IMR-90 (cell line): Measurements from ENCODE around the gene AHNAK. TPM values are rescaled to one million over a fixed set of nuclear protein-coding genes. Genes with fewer than 3 reads are reported as not detected.
A peak's percentile ranks its signal among the peaks of the same experiment; 100 is the strongest.

Experiments
- ATAC-seq: fragments of 200-7000 bp; cut with Tn5 transposase; 2 replicates; pipeline ENCODE4 v1.9.1; 2020; ENCODE audit warnings: low read depth, mild to moderate bottlenecking, moderate library complexity
- BruUV-seq: library from RNA; stranded (reverse); fragments of 400-500 nt; replicated peaks from 2 replicates; lab custom pipeline; 2021; lab: Mats Ljungman, UMichigan
- CTCF ChIA-PET: fragments of 300-600 bp; formaldehyde crosslinking; extraction: SDS; loops from one replicate; lab custom pipeline; 2021; ENCODE audit warnings: antibody characterized with exemption; lab: Yijun Ruan, JAX
- POLR2A ChIA-PET: fragments of 300-600 bp; sonication (Branson Sonifier 250); formaldehyde crosslinking; loops from one replicate; lab custom pipeline; 2022; ENCODE audit warnings: antibody characterized with exemption; ENCODE audit not compliant: unreplicated experiment; lab: Charles Lee
- DNase-seq: peaks from one replicate; pipeline ENCODE4 v3.0.0; 2013
- H2AFZ ChIP-seq: replicated peaks from 2 replicates; pipeline ENCODE3; 2013; ENCODE audit warnings: low read length, mild to moderate bottlenecking; ENCODE audit not compliant: poor library complexity
- H2AK5ac ChIP-seq: 2 replicates; pipeline ENCODE4 v1.6.1; 2013; ENCODE audit warnings: low read depth, low read length, inconsistent platforms
- H2AK9ac ChIP-seq: replicated peaks from 2 replicates; pipeline ENCODE3; 2013; ENCODE audit warnings: mild to moderate bottlenecking, low read depth, low read length, moderate library complexity; ENCODE audit not compliant: poor library complexity
- H2BK120ac ChIP-seq: 2 replicates; pipeline ENCODE4 v1.6.1; 2013; ENCODE audit warnings: low read depth, low read length, inconsistent platforms
- H2BK15ac ChIP-seq: 3 replicates; pipeline ENCODE4 v1.6.1; 2013; ENCODE audit warnings: low read depth, low read length, inconsistent platforms
- H2BK20ac ChIP-seq: 2 replicates; pipeline ENCODE4 v1.6.1; 2013; ENCODE audit warnings: low read depth, mild to moderate bottlenecking, inconsistent platforms, low read length, moderate library complexity
- H2BK5ac ChIP-seq: 2 replicates; pipeline ENCODE4 v1.6.1; 2013; ENCODE audit warnings: mild to moderate bottlenecking, low read depth, low read length, inconsistent platforms; ENCODE audit not compliant: poor library complexity, severe bottlenecking
- H3K14ac ChIP-seq: replicated peaks from 2 replicates; pipeline ENCODE4 v1.6.1; 2013; ENCODE audit warnings: low read depth, low read length, inconsistent platforms
- H3K18ac ChIP-seq: 2 replicates; pipeline ENCODE4 v1.6.1; 2013; ENCODE audit warnings: low read depth, low read length, control low read depth
- H3K23ac ChIP-seq: 2 replicates; pipeline ENCODE4 v1.6.1; 2013; ENCODE audit warnings: low read depth, low read length, inconsistent platforms
- H3K27ac ChIP-seq: 2 replicates; pipeline ENCODE4 v1.5.1; 2013; ENCODE audit warnings: mild to moderate bottlenecking, control low read depth, low read length; ENCODE audit not compliant: insufficient read depth
- H3K27me3 ChIP-seq: 2 replicates; pipeline ENCODE4 v1.6.1; 2013; ENCODE audit warnings: low read length; ENCODE audit not compliant: control insufficient read depth, insufficient read depth
- H3K36me3 ChIP-seq: 2 replicates; pipeline ENCODE4 v1.6.1; 2013; ENCODE audit warnings: low read length, mixed read lengths; ENCODE audit not compliant: control insufficient read depth, insufficient read depth
- H3K4ac ChIP-seq: 2 replicates; pipeline ENCODE4 v1.6.1; 2013; ENCODE audit warnings: low read depth, low read length, inconsistent platforms
- H3K4me1 ChIP-seq: 2 replicates; pipeline ENCODE4 v1.6.1; 2013; ENCODE audit warnings: low read length, mixed read lengths; ENCODE audit not compliant: control insufficient read depth, insufficient read depth
- H3K4me2 ChIP-seq: 2 replicates; pipeline ENCODE4 v1.6.1; 2013; ENCODE audit warnings: low read depth, mild to moderate bottlenecking, control low read depth, low read length, moderate library complexity
- H3K4me3 ChIP-seq: 2 replicates; pipeline ENCODE4 v1.5.1; 2013; ENCODE audit warnings: low read depth, mild to moderate bottlenecking, control low read depth, low read length, moderate library complexity; ENCODE audit not compliant: insufficient read depth
- H3K56ac ChIP-seq: 2 replicates; pipeline ENCODE4 v1.6.1; 2013; ENCODE audit warnings: low read length, inconsistent platforms; ENCODE audit not compliant: insufficient read depth; ENCODE audit errors: extremely low read depth
- H3K79me1 ChIP-seq, 2 experiments: 2 replicates each; pipeline ENCODE4 v1.6.1; 2013; ENCODE audit warnings: low read length in 2 of 2, inconsistent platforms in 1 of 2, low read depth in 1 of 2
- H3K9ac ChIP-seq: 2 replicates; pipeline ENCODE4 v1.6.1; 2013; ENCODE audit warnings: low read depth, low read length, control low read depth
- H3K9me1 ChIP-seq: 2 replicates; pipeline ENCODE4 v1.6.1; 2013; ENCODE audit warnings: low read length, inconsistent platforms; ENCODE audit not compliant: insufficient read depth
- H3K9me3 ChIP-seq: 2 replicates; pipeline ENCODE4 v1.6.1; 2013; ENCODE audit warnings: low read length; ENCODE audit not compliant: control insufficient read depth, insufficient read depth
- H4K20me1 ChIP-seq: 2 replicates; pipeline ENCODE4 v1.6.1; 2013; ENCODE audit warnings: low read length, inconsistent platforms; ENCODE audit not compliant: insufficient read depth
- H4K5ac ChIP-seq: 2 replicates; pipeline ENCODE4 v1.6.1; 2013; ENCODE audit warnings: mild to moderate bottlenecking, low read depth, low read length, control low read depth
- H4K8ac ChIP-seq, 2 experiments: 2 replicates each; pipeline ENCODE4 v1.6.1; 2013; ENCODE audit warnings: low read depth in 2 of 2, low read length in 2 of 2, control low read depth in 1 of 2, inconsistent platforms in 1 of 2
- H4K91ac ChIP-seq: 2 replicates; pipeline ENCODE4 v1.6.1; 2013; ENCODE audit warnings: low read depth, low read length, inconsistent platforms; ENCODE audit not compliant: insufficient read depth
- BHLHE40 ChIP-seq: fragments of 150-350 bp; IDR thresholded peaks from 2 replicates; pipeline ENCODE4 v1.6.1; 2016; ENCODE audit warnings: mild to moderate bottlenecking, low read depth, low read length
- CEBPB ChIP-seq: IDR thresholded peaks from 2 replicates; pipeline ENCODE4 v1.6.1; 2012; ENCODE audit warnings: low read depth, low read length, improper control_type of control experiment
- CHD1 ChIP-seq: IDR thresholded peaks from 2 replicates; pipeline ENCODE4 v1.6.1; 2012; ENCODE audit warnings: low read depth, low read length, improper control_type of control experiment
- CTCF ChIP-seq: conservative IDR thresholded peaks from 2 replicates; pipeline ENCODE4 v1.5.1; 2012; ENCODE audit warnings: mild to moderate bottlenecking, low read depth, low read length, improper control_type of control experiment
- ELK1 ChIP-seq: fragments of 150-350 bp; IDR thresholded peaks from 2 replicates; pipeline ENCODE4 v1.6.1; 2016; ENCODE audit warnings: low read depth, mild to moderate bottlenecking, low read length, moderate library complexity, borderline replicate concordance
- FOS ChIP-seq: fragments of 150-350 bp; IDR thresholded peaks from 2 replicates; pipeline ENCODE4 v1.6.1; 2016; ENCODE audit warnings: low read depth, low read length
- MAFK ChIP-seq: IDR thresholded peaks from 2 replicates; pipeline ENCODE4 v1.6.1; 2012; ENCODE audit warnings: low read depth, low read length, improper control_type of control experiment
- MAZ ChIP-seq: IDR thresholded peaks from 2 replicates; pipeline ENCODE4 v1.6.1; 2012; ENCODE audit warnings: low read depth, mild to moderate bottlenecking, low read length, improper control_type of control experiment, moderate library complexity, borderline replicate concordance
- MXI1 ChIP-seq: IDR thresholded peaks from 2 replicates; pipeline ENCODE4 v1.6.1; 2012; ENCODE audit warnings: low read depth, mild to moderate bottlenecking, low read length, moderate library complexity, borderline replicate concordance
- NFE2L2 ChIP-seq: fragments of 150-350 bp; IDR thresholded peaks from 2 replicates; pipeline ENCODE4 v1.6.1; 2016; ENCODE audit warnings: low read depth, mild to moderate bottlenecking, low read length
- POLR2A ChIP-seq: IDR thresholded peaks from 2 replicates; pipeline ENCODE4 v1.6.1; 2012; ENCODE audit warnings: mild to moderate bottlenecking, low read depth, low read length
- RAD21 ChIP-seq: IDR thresholded peaks from 2 replicates; pipeline ENCODE4 v1.6.1; 2012; ENCODE audit warnings: low read length, improper control_type of control experiment
- RCOR1 ChIP-seq: IDR thresholded peaks from 2 replicates; pipeline ENCODE4 v1.6.1; 2012; ENCODE audit warnings: mild to moderate bottlenecking, low read length, improper control_type of control experiment; ENCODE audit not compliant: insufficient replicate concordance
- RFX5 ChIP-seq: IDR thresholded peaks from 2 replicates; pipeline ENCODE4 v1.8.0; 2012; ENCODE audit warnings: low read depth, mild to moderate bottlenecking, low read length, moderate library complexity
- SMC3 ChIP-seq: fragments of 150-350 bp; IDR thresholded peaks from 2 replicates; pipeline ENCODE4 v1.6.1; 2016; ENCODE audit warnings: low read depth, mild to moderate bottlenecking, antibody characterized with exemption, low read length, moderate library complexity
- USF2 ChIP-seq: fragments of 150-350 bp; IDR thresholded peaks from 2 replicates; pipeline ENCODE4 v1.6.1; 2017; ENCODE audit warnings: mild to moderate bottlenecking, antibody characterized with exemption, low read length, low read depth
- WGBS, 2 experiments: methylation state at CpG; one replicate each; pipeline versions ENCODE4 v1.1.5 to v1.1.7; 2013; ENCODE audit warnings: missing lambda C conversion rate in 2 of 2; ENCODE audit not compliant: insufficient read length in 1 of 2; ENCODE audit errors: extremely low coverage in 2 of 2; 5-methylcytosine and 5-hydroxymethylcytosine counted together
- dilution Hi-C: fragments of 300-500 bp; cut with HindIII; formaldehyde crosslinking; loops from one replicate; pipeline ENCODE4 v1.14.3; 2018; ENCODE audit warnings: low sequenced_read_pairs; ENCODE audit not compliant: unreplicated experiment
- in situ Hi-C: fragments of 300-500 bp; cut with MboI; formaldehyde crosslinking; loops from 3 replicates; pipeline ENCODE4 v1.14.3; 2019; ENCODE audit warnings: low sequenced_read_pairs, inconsistent platforms, mixed read lengths
- intact Hi-C: fragments of 100-400 bp; cut with micrococcal nuclease; formaldehyde crosslinking; loops from 2 replicates; pipeline ENCODE4 v1.10.0; 2022
- polyA plus RNA-seq, 3 experiments: library from polyadenylated mRNA; depleted of rRNA; stranded (reverse); fragments of >200 nt; gene quantifications; 2 replicates each; pipeline ENCODE4 v1.2.3, GENCODE V29; 2012; ENCODE audit warnings: low replicate concordance in 1 of 3
- total RNA-seq: library from RNA; depleted of rRNA; stranded (reverse); fragments of >200 nt; gene quantifications from 2 replicates; pipeline ENCODE4 v1.2.3, GENCODE V29; 2012

Gene AHNAK
- total and polyA plus RNA-seq, 2 of the 4 experiments (the other 2 are of a cell fraction), result 95.1 to 695 TPM

GRCh38 chr11:62471603-62472002 lies 75.0 kb downstream of the AHNAK start:
- H2AK9ac ChIP-seq, result no peak overlapping the region
- CTCF ChIA-PET, result no interaction called here
- H4K91ac ChIP-seq, result no peak overlapping the region
- no peak overlapping the region for H3K56ac ChIP-seq
- 100% methylated on average over 4 of the region's 7 CpGs; no CpG with 5 or more reads in 1 of the 2 experiments for WGBS, 2 experiments
- no peak overlapping the region for H2BK15ac ChIP-seq
- in situ Hi-C loops, result no loop called here
- H3K4me1 ChIP-seq, result peaks cover 8% of the 10 kb centered on the region
- no peak overlapping the region for H3K4me2 ChIP-seq
- H3K18ac ChIP-seq, result no peak overlapping the region
- no peak overlapping the region for H3K23ac ChIP-seq
- no peak overlapping the region for H4K8ac ChIP-seq
- H3K79me1 ChIP-seq, result no peaks in the 10 kb centered on the region
- dilution Hi-C loops, result no loop called here
- no peak overlapping the region for H3K4ac ChIP-seq
- H2AFZ ChIP-seq, result no peak overlapping the region
- H3K9me1 ChIP-seq, result peaks cover 13% of the 10 kb centered on the region
- intact Hi-C loops, result no loop called here
- H3K9me3 ChIP-seq, result no peaks in the 10 kb centered on the region
- no peak overlapping the region for H3K27ac ChIP-seq
- no peak overlapping the region for H3K14ac ChIP-seq
- no peaks in the 10 kb centered on the region for H3K27me3 ChIP-seq
- H2BK120ac ChIP-seq, result no peak overlapping the region
- no peak overlapping the region for H3K9ac ChIP-seq
- H2BK20ac ChIP-seq, result no peak overlapping the region
- no peak overlapping the region for H4K5ac ChIP-seq
- no peaks in the 10 kb centered on the region for H4K20me1 ChIP-seq
- ATAC-seq (no peak), DNase-seq (no peak)
- TF ChIP-seq MAZ, result no peak
- TF ChIP-seq RCOR1, result no peak
- no peak for TF ChIP-seq SMC3
- TF ChIP-seq RAD21, result no peak
- no peak for TF ChIP-seq MAFK
- TF ChIP-seq POLR2A, result no peak
- TF ChIP-seq BHLHE40, result no peak
- TF ChIP-seq RFX5, result no peak
- TF ChIP-seq ELK1, result no peak
- TF ChIP-seq USF2, result no peak
- no peak for TF ChIP-seq CHD1
- no peak for TF ChIP-seq CTCF
- TF ChIP-seq MXI1, result no peak
- TF ChIP-seq NFE2L2, result no peak
- no peak for TF ChIP-seq CEBPB
- no peak for TF ChIP-seq FOS
- no peak overlapping the region for H2BK5ac ChIP-seq
- POLR2A ChIA-PET, result no interaction called here
- BruUV-seq, result no TSS peak
- no peaks in the 10 kb centered on the region for H3K36me3 ChIP-seq
- H2AK5ac ChIP-seq, result peak overlapping the region; percentile 44
- no peak overlapping the region for H3K4me3 ChIP-seq
